Mucosa of gallbladder (tissue), 1 donor: ENCODE results near the gene COA8. TPM values are rescaled to one million over a fixed set of nuclear protein-coding genes. Genes with fewer than 3 reads are reported as not detected.
"Not testable (repeated sequence)": the region's sequence is repeated elsewhere in the genome, so short reads cannot be mapped to it uniquely, and the experiment has no call there.

Experiments
- DNase-seq: peaks from one replicate; pipeline ENCODE4 v3.0.0-alpha.2; 2020; ENCODE audit warnings: low spot score
- total RNA-seq: library from RNA; stranded (reverse); gene quantifications from one replicate; pipeline ENCODE4 v1.2.1, GENCODE V29; 2021
- donor health status: DM: no; HTN: no; CAD: no.

Gene COA8
- total RNA-seq, 1 donor from 2014 or later: 33.7 TPM

DNA sequence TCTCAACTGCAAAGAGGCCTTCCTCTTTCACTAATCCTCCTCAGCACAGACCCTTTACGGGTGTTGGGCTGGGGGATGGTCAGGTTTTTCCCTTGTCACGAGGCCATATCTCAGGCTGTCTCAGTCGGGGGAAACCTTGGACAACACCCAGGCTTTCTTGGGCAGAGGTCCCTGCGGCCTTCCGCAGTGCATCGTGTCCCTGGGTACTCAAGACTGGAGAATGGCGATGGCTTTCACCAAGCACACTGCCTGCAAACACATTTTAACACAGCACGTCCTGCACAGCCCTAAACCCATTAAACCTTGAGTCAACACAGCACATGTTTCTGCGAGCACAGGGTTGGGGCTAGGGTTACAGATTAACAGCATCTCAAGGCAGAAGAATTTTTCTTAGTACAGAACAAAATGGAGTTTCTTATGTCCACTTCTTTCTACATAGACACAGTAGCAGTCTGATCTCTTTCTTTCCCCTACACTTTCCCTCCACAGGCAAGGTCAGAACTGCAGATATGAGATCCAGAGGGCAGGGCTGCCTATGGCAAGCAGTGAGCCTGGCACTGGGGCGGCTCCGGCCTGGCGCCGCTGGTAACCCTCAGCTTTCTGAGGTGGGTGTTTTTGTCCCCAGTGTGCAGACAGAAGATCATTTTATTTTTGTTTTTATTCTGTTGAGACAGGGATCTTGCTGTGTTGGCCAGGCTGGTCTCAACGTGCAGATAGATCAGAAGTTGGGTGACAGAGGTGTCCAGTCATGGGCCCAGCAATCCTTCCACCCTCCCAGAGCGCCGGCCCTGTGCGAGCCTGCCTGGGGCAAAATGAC is 37.1 kb upstream of the COA8 start:
- DNase-seq: not testable (repeated sequence)

DNA sequence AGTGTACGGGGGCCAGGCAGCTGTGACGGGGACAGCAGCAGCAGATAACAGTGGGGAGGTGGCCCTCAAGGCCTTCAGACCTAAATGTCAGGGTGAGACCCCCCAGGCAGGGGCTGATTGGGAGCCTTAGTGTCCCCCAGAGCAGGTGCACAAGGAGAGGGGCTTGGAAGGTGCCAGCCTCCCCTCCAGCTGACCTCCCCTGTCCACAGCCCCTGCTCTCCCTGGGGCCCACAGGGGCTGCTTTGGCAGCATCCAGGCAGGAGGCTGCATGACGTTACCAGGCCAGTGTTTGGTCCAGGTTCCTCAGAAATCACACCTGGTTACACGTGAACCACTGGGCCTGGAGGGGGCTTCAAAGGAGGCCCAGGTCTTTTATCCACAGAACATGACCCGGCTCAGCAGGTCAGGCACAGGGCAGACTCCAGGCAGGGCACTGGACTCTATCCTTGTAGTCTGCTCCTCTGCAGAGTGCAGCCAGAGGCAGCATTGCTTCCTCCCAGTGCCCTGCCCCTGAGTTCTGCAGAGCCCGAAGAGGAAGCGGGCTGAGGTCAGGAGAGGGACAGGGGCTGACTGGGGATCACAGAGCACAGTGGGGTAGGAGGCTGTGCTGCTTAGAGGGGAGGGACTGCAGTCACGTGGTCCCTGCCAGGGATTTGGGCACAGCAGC is 36.4 kb upstream of the COA8 start:
- DNase-seq: no peak

DNA sequence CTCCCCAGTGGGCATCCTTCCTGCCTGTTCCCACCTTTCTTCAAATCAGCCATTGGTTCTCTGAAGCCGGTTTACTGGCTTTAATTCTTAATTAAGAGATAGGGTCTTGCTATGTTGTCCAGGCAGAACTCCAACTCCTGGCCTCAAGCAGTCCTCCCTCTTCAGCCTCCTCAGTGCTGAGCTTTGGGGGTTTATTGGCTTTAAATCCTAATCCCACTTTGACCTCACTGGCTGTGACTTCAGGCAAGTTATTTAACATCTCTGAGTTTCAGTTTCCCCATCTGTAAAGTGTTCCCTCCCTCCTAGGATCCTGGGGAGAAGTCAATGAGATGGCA is 35.9 kb upstream of the COA8 start:
- DNase-seq: no peak

DNA sequence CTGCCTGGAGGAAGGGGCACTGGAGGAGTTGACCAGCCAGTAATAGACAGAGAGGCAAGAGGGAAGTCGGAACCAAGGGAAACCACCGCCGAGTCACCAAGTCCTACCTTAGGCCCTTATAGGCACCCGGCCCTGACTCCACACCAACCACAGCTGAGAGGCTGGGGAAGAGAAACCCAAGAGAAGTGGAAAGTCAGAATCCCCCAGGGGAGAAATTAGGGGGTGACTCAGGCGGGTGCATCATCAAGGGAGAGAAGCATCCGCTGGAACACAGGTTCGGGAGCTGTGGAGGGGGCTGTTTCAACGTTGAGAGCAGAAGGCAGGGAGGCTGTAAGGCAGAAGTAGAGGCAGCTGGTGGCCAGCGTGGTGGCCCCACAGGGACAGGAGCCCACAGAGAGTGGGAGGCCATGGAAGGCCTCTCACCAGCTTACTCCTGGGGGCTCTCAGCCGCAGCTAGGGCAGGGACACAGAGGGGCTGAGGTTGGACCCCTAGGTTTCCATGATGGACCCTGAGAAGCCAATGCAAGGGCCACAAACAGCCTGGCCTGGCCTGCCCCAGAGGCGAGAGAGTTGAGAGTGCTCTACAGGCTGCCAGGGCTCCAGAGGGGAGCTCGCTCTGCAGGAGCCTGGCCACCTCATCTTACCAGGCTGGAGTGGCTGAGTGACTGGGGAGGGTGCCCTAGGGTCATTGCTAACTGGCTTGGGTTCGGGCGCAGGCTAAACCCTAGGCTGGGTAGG is 35.2 kb upstream of the COA8 start:
- DNase-seq: no peak

DNA sequence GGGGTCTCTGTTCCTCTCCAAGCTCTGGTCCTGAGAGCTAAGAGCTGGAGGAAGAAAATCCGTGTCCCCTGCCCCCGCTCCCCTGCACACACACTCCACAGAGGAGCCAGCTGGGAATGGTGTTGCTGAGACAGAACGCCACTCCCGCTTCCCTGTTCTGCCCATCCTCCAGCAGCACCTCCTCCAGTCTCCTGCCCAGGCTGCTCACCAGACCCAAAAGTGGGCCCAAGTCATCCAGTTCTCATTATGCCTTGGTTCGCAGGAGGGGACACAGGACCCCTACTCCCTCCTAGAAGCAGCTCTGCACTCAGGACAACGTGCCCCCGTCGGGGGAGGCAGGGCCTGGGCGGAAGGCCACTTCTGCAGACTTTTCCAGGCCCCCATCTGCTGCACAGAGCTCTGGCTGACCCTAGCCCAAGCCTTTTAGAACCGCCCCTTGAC is 34.6 kb upstream of the COA8 start:
- DNase-seq: no peak

DNA sequence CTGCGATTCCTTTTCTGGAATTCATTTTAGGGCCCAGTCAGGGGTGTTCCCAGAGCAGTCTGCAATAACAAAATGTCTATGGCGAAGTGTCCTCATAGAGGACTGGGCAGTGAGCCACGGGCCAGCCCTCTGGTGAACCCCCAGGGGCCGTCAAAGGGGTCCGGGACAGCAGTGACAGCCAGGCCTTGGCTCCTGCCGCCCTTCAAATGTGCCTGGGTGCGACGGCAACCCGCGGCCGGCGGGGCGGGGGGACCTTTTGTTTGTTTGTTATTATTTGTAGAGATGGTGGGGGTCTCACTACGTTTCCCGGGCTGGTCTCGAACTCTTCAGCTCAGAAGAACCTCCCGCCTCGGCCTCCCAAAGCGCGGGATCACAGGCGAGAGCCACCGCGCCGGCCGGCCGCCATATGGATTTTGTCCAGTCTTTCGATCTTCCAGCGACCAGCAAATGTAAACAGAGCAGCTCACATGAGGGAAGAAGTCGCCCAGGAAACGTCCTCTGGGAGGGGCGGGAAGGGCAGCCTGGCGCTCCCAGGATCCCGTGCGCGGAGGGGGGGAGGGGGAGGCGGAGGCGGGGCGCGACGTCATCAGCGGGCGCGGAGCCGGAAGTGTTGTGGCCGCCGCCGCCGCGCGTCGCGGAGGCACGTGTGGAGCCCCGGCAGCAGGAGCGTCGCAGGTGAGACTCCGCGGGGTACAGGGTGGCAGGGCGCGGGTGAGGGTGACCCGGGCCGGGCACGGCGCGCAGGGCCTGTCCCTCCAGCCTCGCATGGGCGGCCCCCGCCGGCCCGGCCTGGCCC is 34.0 kb upstream of the COA8 start, which contains the start of gene TRMT61A:
TSS of gene TRMT61A (plus strand) at position 610 of the 796 bp plus-strand sequence. CDS start 783 bp downstream, outside the sequence.
- peak; percentile 92 for DNase-seq

DNA sequence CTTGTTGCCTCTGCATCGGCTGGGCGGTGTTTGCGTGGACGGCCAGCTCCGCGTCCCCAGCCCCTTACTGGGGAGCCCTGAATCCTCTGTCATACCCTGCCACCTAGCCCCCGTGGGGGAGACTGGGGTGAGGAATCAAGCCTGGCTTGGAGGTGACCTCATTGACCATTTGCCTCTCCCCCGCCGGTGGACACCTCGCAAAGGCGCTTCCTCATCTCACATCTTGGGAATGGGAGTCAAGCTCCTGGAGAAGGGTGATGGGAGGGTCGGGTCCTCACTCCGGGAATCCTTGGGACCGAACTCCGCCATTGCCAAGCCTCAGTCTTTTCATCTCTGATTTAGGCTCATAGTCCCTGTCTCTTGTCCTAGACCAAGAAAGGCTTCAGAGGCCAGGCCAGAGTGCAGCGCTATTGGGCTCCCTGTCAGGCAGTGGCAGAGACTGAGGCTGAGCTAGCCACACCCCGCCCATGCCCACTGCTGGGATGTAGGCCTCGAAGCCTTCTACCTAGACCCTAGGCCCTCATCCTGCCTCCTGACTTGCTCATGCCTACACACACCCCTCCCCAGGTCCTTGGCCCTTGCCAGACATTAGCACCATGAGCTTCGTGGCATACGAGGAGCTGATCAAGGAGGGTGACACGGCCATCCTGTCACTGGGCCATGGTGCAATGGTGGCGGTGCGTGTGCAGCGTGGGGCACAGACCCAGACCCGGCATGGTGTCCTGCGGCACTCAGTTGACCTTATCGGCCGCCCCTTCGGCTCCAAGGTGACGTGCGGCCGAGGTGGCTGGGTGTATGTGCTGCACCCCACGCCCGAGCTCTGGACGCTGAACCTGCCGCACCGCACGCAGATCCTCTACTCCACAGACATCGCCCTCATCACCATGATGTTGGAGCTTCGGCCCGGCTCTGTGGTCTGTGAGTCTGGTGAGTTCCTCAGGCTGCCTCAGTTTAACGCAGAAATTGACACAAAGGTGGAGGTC is 33.1 kb upstream of the COA8 start:
- no peak for DNase-seq

DNA sequence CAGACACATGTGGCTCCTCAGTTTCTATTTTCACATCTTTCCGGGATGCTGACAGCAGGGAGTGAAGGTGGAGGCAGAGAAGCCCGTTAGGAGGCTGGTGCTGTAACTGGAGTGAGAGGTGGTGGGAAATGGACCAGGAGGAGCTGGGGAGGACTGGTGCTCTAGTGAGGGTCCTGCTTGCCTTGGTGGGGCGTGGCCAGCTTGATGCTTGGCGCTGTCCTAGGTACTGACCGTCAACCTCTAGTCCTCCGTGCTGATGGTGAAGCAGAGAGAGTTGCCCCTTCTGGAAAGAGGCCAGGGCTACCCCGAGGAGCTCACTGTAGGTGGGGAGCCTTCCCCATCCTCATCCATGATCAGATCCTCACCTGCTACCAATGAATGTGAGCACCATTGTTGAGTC is 32.4 kb upstream of the COA8 start:
- DNase-seq: no peak

DNA sequence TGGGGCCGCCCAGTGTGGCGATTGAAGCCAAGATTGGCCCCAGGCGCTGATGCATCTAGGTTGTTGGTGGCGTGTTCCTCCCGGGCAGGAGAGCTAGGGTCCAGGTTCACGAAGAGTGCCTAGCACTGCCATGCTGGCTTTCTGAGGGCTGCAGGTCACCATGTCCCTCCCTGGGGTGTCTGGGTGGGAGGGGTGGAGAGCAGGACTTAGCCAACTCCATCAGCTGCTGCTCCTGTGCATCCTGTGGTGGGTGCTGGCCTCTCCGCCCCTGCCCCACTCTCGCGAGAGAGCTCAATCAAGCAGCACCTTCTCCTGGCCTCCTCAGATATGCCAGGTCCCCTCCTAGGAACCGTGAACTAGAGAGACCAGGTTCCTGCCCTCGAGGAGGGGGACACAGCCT is 31.9 kb upstream of the COA8 start:
- DNase-seq: no peak

DNA sequence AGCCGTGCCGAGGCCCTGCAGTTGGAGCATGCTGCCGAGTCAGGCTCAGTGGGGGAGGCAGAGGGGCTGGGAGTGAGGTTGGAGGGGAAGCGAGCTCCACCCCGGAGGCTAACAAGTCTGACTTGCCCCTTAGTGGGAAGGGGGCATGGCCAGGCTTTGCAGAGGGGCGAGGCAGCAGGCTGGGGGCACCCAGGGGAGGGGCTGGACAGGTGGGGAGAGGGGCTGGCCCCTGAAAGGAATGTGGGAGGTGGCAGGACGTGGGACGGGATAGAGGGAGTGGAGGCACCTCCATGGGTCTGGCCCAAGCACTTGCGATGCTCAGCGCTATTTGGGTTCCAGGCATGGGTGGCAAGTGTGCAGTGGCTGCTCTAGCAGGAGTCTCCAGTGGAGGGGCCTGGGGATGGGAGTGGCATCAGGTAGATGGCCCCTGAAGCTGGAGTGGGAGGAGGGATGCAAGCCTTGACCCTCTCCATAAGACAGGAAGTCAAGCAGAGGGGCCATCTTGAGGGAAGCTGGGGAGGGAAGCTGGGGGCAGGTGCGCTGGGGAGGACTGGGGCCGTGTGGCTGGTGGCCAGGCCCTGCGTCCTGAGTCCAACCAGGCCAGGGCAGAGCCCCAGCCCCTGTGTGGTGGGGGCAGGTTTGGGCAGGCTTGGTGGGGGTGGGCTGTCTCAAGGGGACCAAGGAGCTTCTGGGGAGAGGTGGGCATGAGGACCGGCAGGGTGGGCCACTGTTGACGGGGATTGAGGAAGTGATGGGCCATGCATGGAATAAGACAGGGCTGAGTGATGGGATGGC is 31.1 kb upstream of the COA8 start:
- DNase-seq: no peak

DNA sequence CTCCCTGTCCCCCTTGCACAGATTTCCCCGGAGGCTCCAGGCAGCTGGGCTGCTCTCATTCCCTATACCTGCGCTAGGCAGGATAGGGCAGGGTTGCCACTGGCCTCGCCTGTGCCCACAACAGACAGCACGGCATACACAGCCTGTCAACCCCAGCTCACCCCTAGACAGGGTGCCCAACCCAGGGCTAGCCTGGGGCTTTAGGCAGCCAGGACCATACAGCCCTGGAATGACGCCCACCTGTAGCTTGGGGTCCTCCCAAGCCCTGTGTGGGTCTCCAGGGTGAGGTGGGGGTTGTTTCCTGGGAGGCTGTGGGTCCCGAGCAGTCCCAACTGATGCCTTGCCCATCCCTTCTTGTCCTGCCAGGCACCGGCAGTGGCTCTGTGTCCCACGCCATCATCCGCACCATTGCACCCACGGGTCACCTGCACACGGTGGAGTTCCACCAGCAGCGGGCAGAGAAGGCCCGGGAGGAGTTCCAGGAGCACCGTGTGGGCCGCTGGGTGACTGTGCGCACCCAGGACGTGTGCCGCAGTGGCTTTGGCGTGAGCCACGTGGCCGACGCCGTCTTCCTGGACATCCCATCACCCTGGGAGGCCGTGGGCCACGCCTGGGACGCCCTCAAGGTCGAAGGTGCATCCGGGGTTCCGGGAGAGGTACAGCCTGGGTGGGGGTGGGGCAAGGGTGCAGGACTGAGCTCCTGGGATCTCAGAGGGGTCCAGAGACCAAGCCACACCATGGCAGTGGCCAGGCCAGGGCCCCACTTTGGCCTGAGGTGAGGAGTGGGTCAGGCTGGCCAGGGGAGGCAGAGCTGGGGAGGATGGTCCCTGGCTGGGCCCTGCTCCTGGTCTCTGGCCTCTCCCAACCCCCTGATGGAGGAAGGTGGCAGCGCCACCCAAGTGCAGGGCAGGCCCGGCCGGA is 30.3 kb upstream of the COA8 start:
- no peak for DNase-seq

DNA sequence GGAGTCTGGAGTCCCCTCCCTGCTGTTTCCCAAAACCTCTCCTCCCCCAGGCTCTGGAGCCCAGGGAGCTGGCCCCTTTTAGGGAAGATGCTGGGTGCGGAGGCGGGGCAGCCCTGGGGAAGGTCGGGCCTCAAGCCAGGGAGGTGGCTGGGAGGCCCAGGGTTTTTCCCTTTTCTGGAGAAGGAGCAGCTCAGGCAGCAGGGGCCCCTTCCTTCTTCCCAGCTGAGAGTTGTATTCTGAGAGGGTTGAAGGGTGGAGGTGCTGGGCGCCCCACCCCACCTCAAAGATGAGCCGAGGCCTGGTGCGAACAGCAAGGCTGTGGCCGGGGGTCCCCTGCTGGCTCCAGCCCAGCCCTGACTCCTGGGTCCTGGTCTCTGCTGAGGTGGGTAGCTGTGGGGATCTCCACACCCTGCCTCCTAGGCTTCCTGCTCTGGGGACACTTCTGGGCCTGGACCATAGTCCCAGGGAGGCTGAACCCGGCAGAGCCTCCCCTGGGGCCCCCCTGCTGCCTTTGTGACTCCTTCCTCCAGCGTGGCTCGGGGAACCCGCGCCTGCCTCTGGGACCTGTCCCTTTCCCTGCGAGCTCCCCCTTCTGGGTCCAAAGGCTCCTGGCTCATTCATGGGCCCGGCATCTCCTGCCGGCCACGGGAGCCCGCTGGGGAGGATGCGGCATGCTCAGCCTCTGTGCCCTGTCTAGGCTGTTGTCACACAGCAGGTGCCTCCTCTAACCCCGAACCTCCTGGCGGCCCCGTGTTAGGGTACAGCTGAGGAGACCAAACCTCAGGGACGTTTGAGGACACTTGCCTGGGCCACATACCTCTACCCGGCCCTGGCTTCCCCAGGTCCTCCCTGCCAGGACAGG is 29.4 kb upstream of the COA8 start:
- no peak for DNase-seq

DNA sequence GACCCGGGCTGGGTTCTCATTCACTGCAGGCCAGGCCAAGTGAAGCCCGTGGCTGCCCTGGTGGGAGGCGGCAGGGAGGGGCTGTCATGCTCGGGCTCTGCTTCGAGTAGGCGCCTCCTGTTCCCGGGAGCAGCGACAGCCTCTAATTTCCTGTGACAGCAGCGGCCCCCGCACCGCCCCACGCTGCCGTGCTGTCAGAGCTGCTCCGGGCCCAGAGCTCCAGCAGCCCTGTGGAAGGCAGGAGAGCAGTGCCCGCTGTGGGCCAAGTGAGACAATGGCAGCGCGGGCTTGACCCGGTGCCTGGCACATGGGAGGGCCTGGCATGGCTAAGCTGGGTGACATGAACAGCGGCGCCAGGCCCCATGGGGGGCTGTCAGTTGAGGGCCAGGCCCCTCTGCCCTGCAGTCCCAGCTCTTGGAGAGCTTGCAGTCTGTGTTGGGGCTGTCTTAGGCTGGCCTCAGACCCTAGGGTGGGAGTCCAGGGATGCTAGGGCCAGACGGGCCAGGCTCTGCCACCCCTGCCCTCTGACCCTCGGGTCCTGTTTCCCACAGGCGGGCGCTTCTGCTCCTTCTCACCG is 28.7 kb upstream of the COA8 start:
- DNase-seq: no peak

DNA sequence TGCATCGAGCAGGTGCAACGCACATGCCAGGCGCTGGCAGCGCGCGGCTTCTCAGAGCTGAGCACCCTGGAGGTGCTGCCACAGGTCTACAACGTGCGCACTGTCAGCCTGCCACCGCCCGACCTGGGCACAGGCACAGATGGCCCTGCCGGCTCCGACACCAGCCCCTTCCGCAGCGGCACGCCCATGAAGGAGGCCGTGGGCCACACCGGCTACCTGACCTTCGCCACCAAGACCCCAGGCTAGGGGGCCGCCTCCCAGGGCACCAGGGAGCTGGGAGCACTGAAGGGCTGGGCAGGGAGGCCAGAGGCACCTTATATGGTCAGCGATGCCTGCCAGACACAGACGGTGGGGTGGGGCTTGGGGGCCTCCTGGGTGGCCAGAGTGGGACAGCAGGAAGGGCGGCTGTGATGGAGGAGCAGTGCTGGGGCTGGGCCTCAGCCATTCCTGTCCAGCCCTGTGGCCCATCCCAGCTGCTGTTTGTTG is 28.1 kb upstream of the COA8 start:
- DNase-seq: no peak

DNA sequence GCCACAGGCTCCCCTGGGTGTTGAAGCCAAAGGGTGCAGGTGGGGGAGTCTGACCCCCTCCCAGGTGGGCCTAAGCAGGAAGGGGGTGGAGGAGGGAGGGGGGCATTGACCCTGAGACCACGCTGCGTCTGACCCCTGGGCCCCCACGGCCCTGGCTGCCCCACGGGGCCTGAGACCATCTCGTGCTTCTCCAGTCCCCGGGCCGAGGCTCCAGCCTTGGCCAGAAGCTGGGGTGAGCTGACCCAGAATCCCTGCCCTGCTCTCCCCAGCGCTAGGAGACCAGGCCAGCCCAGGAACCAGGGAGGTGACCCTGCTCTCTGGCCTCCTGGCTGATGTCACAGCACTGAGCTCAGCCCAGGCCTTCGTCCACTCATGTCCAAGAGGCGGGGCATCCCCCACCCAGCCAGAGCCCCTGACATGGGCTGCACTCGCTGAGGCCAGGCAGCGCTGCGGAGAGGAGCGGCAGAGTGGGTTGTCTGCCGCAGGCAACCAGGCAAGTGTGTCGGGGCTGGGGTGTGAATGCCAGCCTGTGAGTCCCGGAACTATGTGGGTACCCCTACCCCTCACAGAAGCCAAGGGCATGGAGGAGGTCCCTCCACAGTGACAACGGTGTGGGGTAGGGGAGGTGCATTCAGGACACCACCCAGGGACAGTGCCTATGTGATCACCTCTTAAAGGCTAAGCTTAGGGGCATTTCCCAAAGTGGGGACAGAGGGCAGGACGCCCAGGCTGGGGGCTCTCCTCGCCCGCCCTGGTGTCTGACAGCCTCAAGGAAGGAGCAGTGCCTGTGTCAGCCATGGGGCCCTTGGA is 27.5 kb upstream of the COA8 start:
- DNase-seq: no peak

DNA sequence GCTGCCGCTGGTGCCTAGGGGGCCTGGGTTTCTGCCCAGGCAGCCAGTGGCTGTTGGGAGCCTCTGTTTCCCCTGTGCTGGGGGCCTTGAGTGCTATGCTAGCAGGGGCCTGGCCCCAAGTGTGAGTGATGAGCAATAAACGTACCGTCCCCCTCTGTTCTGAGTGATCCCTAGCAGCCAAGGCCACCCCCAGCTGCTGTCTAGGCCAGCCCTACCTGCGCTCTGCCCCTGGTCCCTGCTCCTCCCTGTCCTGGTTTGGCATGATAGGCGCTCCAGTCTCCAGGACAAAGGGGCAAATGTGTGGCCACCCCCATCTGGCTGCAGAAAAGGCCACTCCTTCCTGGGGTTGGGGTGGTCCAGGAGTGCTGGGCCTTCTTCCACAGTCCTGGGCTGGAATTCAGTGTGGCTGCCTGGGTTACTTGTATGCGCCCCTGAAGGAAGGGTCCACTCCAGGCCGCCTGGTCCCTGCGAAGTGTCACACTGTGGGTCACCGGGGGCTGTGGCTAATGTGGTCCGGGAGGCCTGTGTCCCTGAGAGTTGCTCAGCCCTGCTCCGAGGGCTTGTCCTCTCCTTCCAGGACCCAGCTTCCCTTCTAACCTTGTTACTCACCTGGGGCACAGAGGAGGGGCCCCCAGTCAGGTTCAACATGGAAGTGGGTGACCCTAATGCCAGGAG is 26.7 kb upstream of the COA8 start:
- no peak for DNase-seq
